ENCODE measurements around the gene RXRA. TPM values are rescaled to one million over a fixed set of nuclear protein-coding genes. Genes with fewer than 3 reads are reported as not detected.

The RXRA gene
- total RNA-seq, 1 donor from 2014 or later, result 49.4 TPM

- Histone ChIP-seq H3K9me3 (no peaks in the 10 kb centered on the region), H3K4me1 (peaks cover 100% of the 10 kb centered on the region), H3K36me3 (no peaks in the 10 kb centered on the region), H3K27me3 (no peaks in the 10 kb centered on the region), H3K27ac (no peak overlapping the region), H3K4me3 (no peak overlapping the region)
- intact Hi-C loops (cut with DNase I), result no loop called here
- DNase-seq (ENCODE audit: extremely low spot score in 2 of 2), result no peak
- TF ChIP-seq CTCF (IDR thresholded peaks at IDR 0.05) (no peak), POLR2A (IDR thresholded peaks at IDR 0.05) (no peak), POLR2AphosphoS5 (IDR thresholded peaks at IDR 0.05; ENCODE audit: insufficient read depth in 1 of 2, low read depth in 1 of 2) (no peak)
Observed at GRCh38 chr9:134353539-134353938, 27.3 kb downstream of the RXRA start.

- Histone ChIP-seq H3K27ac (peak overlapping the region; percentile 57), H3K9me3 (no peaks in the 10 kb centered on the region), H3K36me3 (no peaks in the 10 kb centered on the region), H3K27me3 (no peaks in the 10 kb centered on the region), H3K4me3 (no peak overlapping the region), H3K4me1 (peaks cover 100% of the 10 kb centered on the region)
- TF ChIP-seq POLR2A (IDR thresholded peaks at IDR 0.05) (no peak), CTCF (IDR thresholded peaks at IDR 0.05) (no peak), POLR2AphosphoS5 (IDR thresholded peaks at IDR 0.05; ENCODE audit: insufficient read depth in 1 of 2, low read depth in 1 of 2) (no peak)
- intact Hi-C loops (cut with DNase I), result no loop called here
- DNase-seq (ENCODE audit: extremely low spot score in 2 of 2), result no peak
Observed at GRCh38 chr9:134355158-134355557, 28.9 kb downstream of the RXRA start.

GRCh38 chr9:134355561-134356279 lies 29.5 kb downstream of the RXRA start:
- H3K4me3 ChIP-seq, result no peak overlapping the region
- TF ChIP-seq POLR2AphosphoS5 (IDR thresholded peaks at IDR 0.05; ENCODE audit: insufficient read depth in 1 of 2, low read depth in 1 of 2) (peak in 1 of 2 donors; percentile 43), CTCF (IDR thresholded peaks at IDR 0.05) (no peak)
- no peaks in the 10 kb centered on the region for H3K36me3 ChIP-seq
- no peaks in the 10 kb centered on the region for H3K9me3 ChIP-seq
- H3K4me1 ChIP-seq, result peaks cover 100% of the 10 kb centered on the region
- no peak for DNase-seq (ENCODE audit: extremely low spot score in 2 of 2)
- H3K27ac ChIP-seq, result peak overlapping the region; percentile 57
- H3K27me3 ChIP-seq, result no peaks in the 10 kb centered on the region
- intact Hi-C loops (cut with DNase I), result no loop called here

- H3K9me3 ChIP-seq, result no peaks in the 10 kb centered on the region
- H3K4me3 ChIP-seq, result peak overlapping the region in 1 of 2 donors; percentile 1
- no peaks in the 10 kb centered on the region for H3K36me3 ChIP-seq
- TF ChIP-seq CTCF (IDR thresholded peaks at IDR 0.05), result no peak
- TF ChIP-seq POLR2A (IDR thresholded peaks at IDR 0.05), result no peak
- peak in 1 of 2 donors; percentile 16 for TF ChIP-seq POLR2AphosphoS5 (IDR thresholded peaks at IDR 0.05; ENCODE audit: insufficient read depth in 1 of 2, low read depth in 1 of 2)
- no peak for DNase-seq (ENCODE audit: extremely low spot score in 2 of 2)
- H3K27ac ChIP-seq, result peak overlapping the region; percentile 57
- intact Hi-C loops (cut with DNase I), result no loop called here
- H3K4me1 ChIP-seq, result peaks cover 100% of the 10 kb centered on the region
- no peaks in the 10 kb centered on the region for H3K27me3 ChIP-seq
Observed at GRCh38 chr9:134356496-134357470, 30.5 kb downstream of the RXRA start.

Measured in vagina (tissue), 2 donors.